Hepatic stellate cell (primary cell): Measurements from ENCODE around the gene DAPK2.
A peak's percentile ranks its signal among the peaks of the same experiment; 100 is the strongest.

Experiments used
- DNase-seq: peaks from one replicate; pipeline ENCODE4 v3.0.0; 2011; ENCODE audit warnings: low spot score

DAPK2 gene

GRCh38 chr15:63942486-63943365 lies 103.6 kb downstream of the DAPK2 start:
- DNase-seq: no peak

- no peak for DNase-seq
These were observed 104.4 kb downstream of the DAPK2 start for GRCh38 chr15:63941698-63942465.

GRCh38 chr15:63940966-63941620 lies 105.2 kb downstream of the DAPK2 start:
- DNase-seq: no peak

- peak; percentile 27 for DNase-seq
These were observed 106.7 kb downstream of the DAPK2 start for GRCh38 chr15:63939531-63940130.

- DNase-seq: no peak
These were observed 107.7 kb downstream of the DAPK2 start for GRCh38 chr15:63938486-63939061.

GRCh38 chr15:63933522-63933921 lies 112.8 kb downstream of the DAPK2 start:
- DNase-seq: no peak

- no peak for DNase-seq
These were observed 114.7 kb downstream of the DAPK2 start for GRCh38 chr15:63931556-63931955.

GRCh38 chr15:63930034-63930433 lies 116.3 kb downstream of the DAPK2 start:
- DNase-seq: no peak

- no peak for DNase-seq
These were observed 118.0 kb downstream of the DAPK2 start for GRCh38 chr15:63928185-63928842.

- DNase-seq: no peak
These were observed 122.0 kb downstream of the DAPK2 start for GRCh38 chr15:63923993-63924950.

- DNase-seq: no peak
These were observed 123.4 kb downstream of the DAPK2 start for GRCh38 chr15:63922916-63923315.

GRCh38 chr15:63922261-63922904 lies 123.9 kb downstream of the DAPK2 start:
- no peak for DNase-seq

- no peak for DNase-seq
These were observed 125.6 kb downstream of the DAPK2 start for GRCh38 chr15:63920504-63921175.

- no peak for DNase-seq
These were observed 127.4 kb downstream of the DAPK2 start for GRCh38 chr15:63918901-63919348.

GRCh38 chr15:63918317-63918672 lies 128.0 kb downstream of the DAPK2 start:
- DNase-seq: no peak

- no peak for DNase-seq
These were observed 128.5 kb downstream of the DAPK2 start for GRCh38 chr15:63917588-63918316.

GRCh38 chr15:63915873-63916771 lies 130.2 kb downstream of the DAPK2 start:
- DNase-seq: peak; percentile 66
